ENCODE measurements around the gene PIGZ. TPM values are rescaled to one million over a fixed set of nuclear protein-coding genes. Genes with fewer than 3 reads are reported as not detected.

The PIGZ gene
- total RNA-seq, 1 donor from 2014 or later: 0.88 TPM

GRCh38 chr3:196931157-196931556 lies 37.5 kb downstream of the PIGZ start:
- no peak for DNase-seq (ENCODE audit: low read depth)
- Histone ChIP-seq H3K4me3 (ENCODE audit: low read depth, low read length) (no peak overlapping the region), H3K36me3 (ENCODE audit: control insufficient read depth, insufficient read depth, low read length) (no peaks in the 10 kb centered on the region), H3K27me3 (ENCODE audit: control insufficient read depth, insufficient read depth, low read length) (no peaks in the 10 kb centered on the region)
- TF ChIP-seq CTCF (IDR thresholded peaks at IDR 0.05; ENCODE audit: insufficient read depth, low read length, poor library complexity, severe bottlenecking): no peak

- DNase-seq (ENCODE audit: low read depth): no peak
- no peak for TF ChIP-seq CTCF (IDR thresholded peaks at IDR 0.05; ENCODE audit: insufficient read depth, low read length, poor library complexity, severe bottlenecking)
- H3K4me3 ChIP-seq (ENCODE audit: low read depth, low read length): no peak overlapping the region
- H3K36me3 ChIP-seq (ENCODE audit: control insufficient read depth, insufficient read depth, low read length): no peaks in the 10 kb centered on the region
- no peaks in the 10 kb centered on the region for H3K27me3 ChIP-seq (ENCODE audit: control insufficient read depth, insufficient read depth, low read length)
Measured at GRCh38 chr3:196927571-196928453, 40.8 kb downstream of the PIGZ start.

GRCh38 chr3:196920733-196921132 lies 47.9 kb downstream of the PIGZ start:
- Histone ChIP-seq H3K4me3 (ENCODE audit: low read depth, low read length) (no peak overlapping the region), H3K27me3 (ENCODE audit: control insufficient read depth, insufficient read depth, low read length) (no peaks in the 10 kb centered on the region), H3K36me3 (ENCODE audit: control insufficient read depth, insufficient read depth, low read length) (no peaks in the 10 kb centered on the region)
- TF ChIP-seq CTCF (IDR thresholded peaks at IDR 0.05; ENCODE audit: insufficient read depth, low read length, poor library complexity, severe bottlenecking): no peak
- no peak for DNase-seq (ENCODE audit: low read depth)

GRCh38 chr3:196918968-196919367 lies 49.7 kb downstream of the PIGZ start:
- no peak for DNase-seq (ENCODE audit: low read depth)
- Histone ChIP-seq H3K27me3 (ENCODE audit: control insufficient read depth, insufficient read depth, low read length) (no peaks in the 10 kb centered on the region), H3K36me3 (ENCODE audit: control insufficient read depth, insufficient read depth, low read length) (no peaks in the 10 kb centered on the region), H3K4me3 (ENCODE audit: low read depth, low read length) (no peak overlapping the region)
- no peak for TF ChIP-seq CTCF (IDR thresholded peaks at IDR 0.05; ENCODE audit: insufficient read depth, low read length, poor library complexity, severe bottlenecking)

- Histone ChIP-seq H3K36me3 (ENCODE audit: control insufficient read depth, insufficient read depth, low read length) (no peaks in the 10 kb centered on the region), H3K4me3 (ENCODE audit: low read depth, low read length) (no peak overlapping the region), H3K27me3 (ENCODE audit: control insufficient read depth, insufficient read depth, low read length) (no peaks in the 10 kb centered on the region)
- TF ChIP-seq CTCF (IDR thresholded peaks at IDR 0.05; ENCODE audit: insufficient read depth, low read length, poor library complexity, severe bottlenecking): no peak
- DNase-seq (ENCODE audit: low read depth): no peak
Measured at GRCh38 chr3:196916995-196917394, 51.6 kb downstream of the PIGZ start.

GRCh38 chr3:196916221-196916620 lies 52.4 kb downstream of the PIGZ start:
- TF ChIP-seq CTCF (IDR thresholded peaks at IDR 0.05; ENCODE audit: insufficient read depth, low read length, poor library complexity, severe bottlenecking): no peak
- no peaks in the 10 kb centered on the region for H3K36me3 ChIP-seq (ENCODE audit: control insufficient read depth, insufficient read depth, low read length)
- H3K4me3 ChIP-seq (ENCODE audit: low read depth, low read length): no peak overlapping the region
- H3K27me3 ChIP-seq (ENCODE audit: control insufficient read depth, insufficient read depth, low read length): no peaks in the 10 kb centered on the region
- no peak for DNase-seq (ENCODE audit: low read depth)
